Epithelial cell of umbilical artery (primary cell): Measurements from ENCODE around the gene SV2A. TPM values are rescaled to one million over a fixed set of nuclear protein-coding genes. Genes with fewer than 3 reads are reported as not detected.

Experiments used
- total RNA-seq: library from RNA; depleted of rRNA; stranded (reverse); fragments of >200 nt; gene quantifications from 2 replicates; pipeline ENCODE4 v1.2.3, GENCODE V29; 2014

Gene SV2A, protein sequence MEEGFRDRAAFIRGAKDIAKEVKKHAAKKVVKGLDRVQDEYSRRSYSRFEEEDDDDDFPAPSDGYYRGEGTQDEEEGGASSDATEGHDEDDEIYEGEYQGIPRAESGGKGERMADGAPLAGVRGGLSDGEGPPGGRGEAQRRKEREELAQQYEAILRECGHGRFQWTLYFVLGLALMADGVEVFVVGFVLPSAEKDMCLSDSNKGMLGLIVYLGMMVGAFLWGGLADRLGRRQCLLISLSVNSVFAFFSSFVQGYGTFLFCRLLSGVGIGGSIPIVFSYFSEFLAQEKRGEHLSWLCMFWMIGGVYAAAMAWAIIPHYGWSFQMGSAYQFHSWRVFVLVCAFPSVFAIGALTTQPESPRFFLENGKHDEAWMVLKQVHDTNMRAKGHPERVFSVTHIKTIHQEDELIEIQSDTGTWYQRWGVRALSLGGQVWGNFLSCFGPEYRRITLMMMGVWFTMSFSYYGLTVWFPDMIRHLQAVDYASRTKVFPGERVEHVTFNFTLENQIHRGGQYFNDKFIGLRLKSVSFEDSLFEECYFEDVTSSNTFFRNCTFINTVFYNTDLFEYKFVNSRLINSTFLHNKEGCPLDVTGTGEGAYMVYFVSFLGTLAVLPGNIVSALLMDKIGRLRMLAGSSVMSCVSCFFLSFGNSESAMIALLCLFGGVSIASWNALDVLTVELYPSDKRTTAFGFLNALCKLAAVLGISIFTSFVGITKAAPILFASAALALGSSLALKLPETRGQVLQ
- total RNA-seq = 2.3 and 4.9 TPM in 2 replicates

GRCh38 chr1:149917571-149918144 is at the start of gene SV2A:
Gene SV2A, minus strand, starts transcription at chr1:149917844. Its CDS starts 4,004 bp downstream, at chr1:149913840.

DNA sequence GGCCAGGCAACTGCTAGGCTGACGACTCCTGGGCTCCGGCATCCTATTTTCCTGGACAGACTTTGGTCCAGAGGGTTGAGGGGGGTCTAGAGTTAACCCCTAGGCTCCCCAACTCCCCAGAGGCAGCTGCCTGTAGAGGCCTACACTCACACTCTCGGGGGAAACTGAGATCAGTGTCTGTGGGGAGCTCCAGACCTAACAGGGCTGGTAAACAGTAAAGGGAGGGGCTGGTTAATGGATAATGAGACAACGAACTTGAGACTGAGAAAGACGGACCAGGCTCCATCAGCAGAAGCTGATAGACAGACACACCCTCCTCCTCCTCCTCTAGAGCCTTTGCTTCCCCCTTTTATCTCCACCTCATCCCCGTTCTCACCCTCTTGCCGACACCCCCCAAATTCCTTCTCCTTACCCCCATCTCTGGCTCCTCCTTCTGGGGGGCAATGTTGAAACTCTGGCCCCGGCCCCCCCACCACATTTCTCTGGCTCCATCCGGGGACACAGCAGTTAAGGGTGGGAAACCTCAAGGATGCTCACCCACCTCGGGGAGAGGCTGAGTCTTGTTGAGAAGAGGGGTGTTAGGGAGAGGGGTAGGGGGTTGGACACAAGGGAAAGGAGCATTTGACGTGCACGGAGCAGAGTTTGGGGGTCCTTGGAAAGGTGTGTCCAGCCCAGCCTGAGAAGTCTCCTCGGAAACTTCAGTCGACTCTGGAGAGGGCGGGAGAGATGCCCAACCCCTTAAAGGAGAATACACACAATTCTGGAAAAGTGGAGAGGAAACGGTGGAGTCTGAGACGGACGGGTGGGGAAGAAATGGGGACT is 18.7 kb upstream of the SV2A start, which contains the start of gene MTMR11:
Gene MTMR11, minus strand, starts transcription at position 710 of the 822 bp plus-strand sequence. Its CDS starts 232 bp downstream, at position 478.

GRCh38 chr1:149927563-149928400 is 10.1 kb upstream of the SV2A start, which contains the start of gene SF3B4:
Gene SF3B4, minus strand, starts transcription at chr1:149927803. Its CDS starts 44 bp downstream, at chr1:149927759.

DNA sequence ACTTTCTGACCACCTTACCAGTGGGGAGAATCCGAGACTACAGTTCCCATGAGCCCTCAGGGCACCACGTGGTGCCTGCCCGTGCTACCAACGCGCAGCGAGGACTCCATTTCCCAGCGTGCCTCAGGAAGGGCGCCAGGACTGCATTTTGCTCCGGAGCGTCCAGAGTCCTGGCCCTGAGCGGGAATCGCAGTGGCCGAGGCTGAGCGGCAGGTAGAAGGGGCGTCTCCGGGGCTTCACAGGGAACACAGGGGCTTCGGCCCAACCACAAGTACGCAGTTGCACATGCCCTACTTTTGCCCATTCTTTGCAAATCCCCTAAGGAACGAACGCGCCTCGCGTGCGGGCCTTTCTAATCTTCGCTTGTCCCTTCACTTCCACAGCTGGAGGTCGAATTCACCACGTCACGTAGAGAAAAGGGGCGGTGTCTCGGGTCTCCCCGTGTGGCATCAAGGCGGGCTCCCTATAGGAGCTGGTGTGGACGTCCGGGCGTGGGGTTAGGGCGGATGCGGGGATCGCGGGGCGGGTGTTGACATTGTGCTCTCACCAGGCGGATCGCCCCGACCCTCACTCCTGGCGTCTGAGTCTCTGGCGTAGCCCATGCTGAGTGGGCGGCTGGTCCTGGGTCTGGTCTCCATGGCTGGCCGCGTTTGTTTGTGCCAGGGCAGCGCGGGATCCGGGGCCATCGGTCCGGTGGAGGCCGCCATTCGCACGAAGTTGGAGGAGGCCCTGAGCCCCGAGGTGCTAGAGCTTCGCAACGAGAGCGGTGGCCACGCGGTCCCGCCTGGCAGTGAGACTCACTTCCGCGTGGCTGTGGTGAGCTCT is 18.0 kb downstream of the SV2A start, which contains the start of gene BOLA1:
Gene BOLA1, plus strand, starts transcription at position 109 of the 825 bp plus-strand sequence. Its CDS starts 492 bp downstream, at position 601.

Other genes with a start within 250 kb of the SV2A start
- not detected in 2 replicates for gene FCGR1A, start 135.2 kb downstream of the SV2A start, total RNA-seq
- 9.7 and 13.8 TPM in 2 replicates for gene BOLA1, start 18.3 kb downstream of the SV2A start, total RNA-seq
- gene SF3B4, start 10.0 kb upstream of the SV2A start, total RNA-seq = 8.8 and 9.3 TPM in 2 replicates
- gene MTMR11, start 19.0 kb upstream of the SV2A start, total RNA-seq = 3.9 and 4.9 TPM in 2 replicates
- gene OTUD7B, start 92.9 kb upstream of the SV2A start, total RNA-seq = 9.7 and 14.0 TPM in 2 replicates
- gene VPS45, start 149.9 kb upstream of the SV2A start, total RNA-seq = 23.1 and 32.5 TPM in 2 replicates
- 48.4 and 50.2 TPM in 2 replicates for gene PLEKHO1, start 232.1 kb upstream of the SV2A start, total RNA-seq